ENCODE data around the gene SOS2.

- TF ChIP-seq, protein P1, sequence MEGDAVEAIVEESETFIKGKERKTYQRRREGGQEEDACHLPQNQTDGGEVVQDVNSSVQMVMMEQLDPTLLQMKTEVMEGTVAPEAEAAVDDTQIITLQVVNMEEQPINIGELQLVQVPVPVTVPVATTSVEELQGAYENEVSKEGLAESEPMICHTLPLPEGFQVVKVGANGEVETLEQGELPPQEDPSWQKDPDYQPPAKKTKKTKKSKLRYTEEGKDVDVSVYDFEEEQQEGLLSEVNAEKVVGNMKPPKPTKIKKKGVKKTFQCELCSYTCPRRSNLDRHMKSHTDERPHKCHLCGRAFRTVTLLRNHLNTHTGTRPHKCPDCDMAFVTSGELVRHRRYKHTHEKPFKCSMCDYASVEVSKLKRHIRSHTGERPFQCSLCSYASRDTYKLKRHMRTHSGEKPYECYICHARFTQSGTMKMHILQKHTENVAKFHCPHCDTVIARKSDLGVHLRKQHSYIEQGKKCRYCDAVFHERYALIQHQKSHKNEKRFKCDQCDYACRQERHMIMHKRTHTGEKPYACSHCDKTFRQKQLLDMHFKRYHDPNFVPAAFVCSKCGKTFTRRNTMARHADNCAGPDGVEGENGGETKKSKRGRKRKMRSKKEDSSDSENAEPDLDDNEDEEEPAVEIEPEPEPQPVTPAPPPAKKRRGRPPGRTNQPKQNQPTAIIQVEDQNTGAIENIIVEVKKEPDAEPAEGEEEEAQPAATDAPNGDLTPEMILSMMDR (conservative IDR thresholded peaks at IDR 0.05) = no peak
- no peak for TF ChIP-seq EZH2 (IDR thresholded peaks at IDR 0.05; ENCODE audit: low read depth)
Observed at GRCh38 chr14:50270932-50271331, 39.6 kb upstream of the SOS2 start.

All from PC-9 (cell line).